ENCODE data around the gene MED14. TPM values are rescaled to one million over a fixed set of nuclear protein-coding genes. Genes with fewer than 3 reads are reported as not detected.
A peak's percentile ranks its signal among the peaks of the same experiment; 100 is the strongest.

Gene MED14
- total RNA-seq, 2 donors from 2014 or later = 34.1 to 48.2 TPM

DNA sequence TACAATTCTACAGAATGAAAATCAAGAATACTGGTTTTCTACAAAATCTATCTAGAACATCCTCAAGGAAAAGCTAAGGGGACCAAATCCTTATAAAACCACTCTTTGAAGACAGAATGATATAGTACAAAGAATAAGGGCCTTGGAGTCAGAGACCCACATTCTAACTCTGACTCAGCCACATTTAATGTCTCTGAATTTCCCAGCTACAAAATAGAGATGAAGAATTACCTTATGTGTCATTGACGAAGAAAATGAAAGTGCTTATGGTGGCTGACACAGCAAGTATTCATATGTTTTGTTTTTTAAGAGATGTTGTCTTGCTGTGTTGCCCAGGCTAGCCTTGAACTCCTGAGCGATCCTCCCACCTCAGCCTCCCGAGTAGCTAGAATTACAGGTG is 52.1 kb downstream of the MED14 start:
- Mint-ChIP-seq H3K27me3 (no peaks in the 10 kb centered on the region), H3K4me1 (ENCODE audit: low read depth in 2 of 2) (peaks cover 10 to 11% of the 10 kb centered on the region in 2 donors), H3K9me3 (no peaks in the 10 kb centered on the region), H3K27ac (no peak overlapping the region), H3K36me3 (peaks cover 14% of the 10 kb centered on the region), H3K4me3 (no peak overlapping the region)
- DNase-seq (ENCODE audit: low spot score) (no peak), ATAC-seq (no peak)

GRCh38 chrX:40671126-40671525 is 64.2 kb downstream of the MED14 start:
- peaks cover 19% of the 10 kb centered on the region for H3K36me3 Mint-ChIP-seq
- H3K4me1 Mint-ChIP-seq (ENCODE audit: low read depth in 2 of 2) = no peaks in the 10 kb centered on the region
- ATAC-seq = no peak
- H3K9me3 Mint-ChIP-seq = no peaks in the 10 kb centered on the region
- DNase-seq (ENCODE audit: low spot score) = no peak
- H3K27ac Mint-ChIP-seq = no peak overlapping the region
- no peaks in the 10 kb centered on the region for H3K27me3 Mint-ChIP-seq
- no peak overlapping the region for H3K4me3 Mint-ChIP-seq

DNA sequence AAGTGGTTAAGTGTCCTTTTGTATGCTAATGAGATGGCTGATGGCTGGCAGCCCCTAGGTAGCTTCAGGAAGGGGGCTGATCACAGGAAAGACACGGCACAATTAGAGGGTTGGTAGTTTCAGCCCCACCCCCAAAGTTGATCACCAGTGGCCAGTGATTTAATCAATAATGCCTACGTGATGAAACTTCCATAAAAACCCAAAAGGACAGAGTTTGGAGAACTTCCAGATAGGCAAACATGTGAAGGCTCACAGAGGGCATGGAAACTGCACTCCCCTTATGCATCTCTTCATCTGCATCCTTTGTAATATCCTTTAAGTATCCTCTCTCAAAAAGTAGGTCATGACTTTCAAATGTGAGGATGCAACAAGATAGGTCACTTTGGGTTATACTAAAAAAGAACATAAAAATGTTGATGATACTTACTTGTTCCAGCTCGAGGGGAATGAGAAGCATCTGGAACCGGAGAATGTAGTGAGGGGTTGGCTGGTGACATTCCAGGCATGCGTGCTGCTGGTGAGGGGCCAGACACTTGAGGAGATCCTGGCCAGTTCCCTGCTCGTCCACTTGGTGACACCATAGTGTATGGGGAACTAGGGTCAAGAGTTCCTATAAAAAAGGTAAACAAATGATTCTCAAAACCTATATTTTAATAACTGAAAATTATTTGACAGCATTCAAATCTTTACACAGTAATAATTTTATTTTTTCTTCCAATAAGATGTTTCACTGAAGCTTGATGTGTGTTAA is 71.3 kb downstream of the MED14 start:
- H3K4me3 Mint-ChIP-seq = no peak overlapping the region

DNA sequence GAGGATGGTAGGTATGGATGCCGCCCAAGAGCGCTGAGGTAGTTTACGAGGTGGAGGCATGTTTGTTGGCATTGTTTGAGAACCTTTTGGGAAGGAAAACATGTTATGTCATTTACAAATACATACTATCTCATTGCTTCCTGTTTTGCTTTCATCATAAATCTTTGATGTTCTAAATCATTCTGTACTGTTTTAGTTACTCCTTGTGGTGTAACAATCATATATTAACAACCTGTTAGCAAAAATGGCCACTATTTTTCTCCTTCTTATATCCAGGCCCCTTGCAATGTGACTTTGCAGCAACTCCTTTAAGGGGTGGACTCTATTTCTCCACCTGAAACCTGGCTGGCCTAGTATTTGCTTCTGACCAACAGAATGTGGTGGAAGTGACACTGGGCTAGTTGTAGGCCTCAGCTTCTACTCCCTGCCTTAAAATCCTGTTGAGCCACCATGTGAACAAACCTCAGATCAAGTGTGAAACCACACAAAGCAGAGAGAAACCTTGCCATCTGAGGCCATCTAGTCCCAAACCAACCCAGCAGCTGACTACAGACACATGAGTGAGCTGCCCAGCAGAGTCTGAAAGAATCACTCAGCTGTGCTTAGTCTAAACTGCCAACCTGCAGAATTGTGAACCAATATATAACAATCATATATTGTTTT is 72.1 kb downstream of the MED14 start:
- peak overlapping the region; percentile 35 to 65 for H3K27ac Mint-ChIP-seq
- no peaks in the 10 kb centered on the region for H3K27me3 Mint-ChIP-seq
- ATAC-seq (peak; percentile 83 to 90), DNase-seq (ENCODE audit: low spot score) (peak; percentile 68)
- H3K9me3 Mint-ChIP-seq = no peaks in the 10 kb centered on the region
- H3K4me1 Mint-ChIP-seq (ENCODE audit: low read depth in 2 of 2) = peaks cover 10 to 19% of the 10 kb centered on the region in 2 donors
- peaks cover 24% of the 10 kb centered on the region for H3K36me3 Mint-ChIP-seq
- H3K4me3 Mint-ChIP-seq = no peak overlapping the region

More for the DNA sequence above, 71.3 kb downstream of the MED14 start:
- peaks cover 10 to 19% of the 10 kb centered on the region in 2 donors for H3K4me1 Mint-ChIP-seq (ENCODE audit: low read depth in 2 of 2)
- no peaks in the 10 kb centered on the region for H3K9me3 Mint-ChIP-seq
- H3K27me3 Mint-ChIP-seq = no peaks in the 10 kb centered on the region
- ATAC-seq = no peak
- peaks cover 24% of the 10 kb centered on the region for H3K36me3 Mint-ChIP-seq
- peak overlapping the region; percentile 18 to 65 for H3K27ac Mint-ChIP-seq
- no peak for DNase-seq (ENCODE audit: low spot score)

DNA sequence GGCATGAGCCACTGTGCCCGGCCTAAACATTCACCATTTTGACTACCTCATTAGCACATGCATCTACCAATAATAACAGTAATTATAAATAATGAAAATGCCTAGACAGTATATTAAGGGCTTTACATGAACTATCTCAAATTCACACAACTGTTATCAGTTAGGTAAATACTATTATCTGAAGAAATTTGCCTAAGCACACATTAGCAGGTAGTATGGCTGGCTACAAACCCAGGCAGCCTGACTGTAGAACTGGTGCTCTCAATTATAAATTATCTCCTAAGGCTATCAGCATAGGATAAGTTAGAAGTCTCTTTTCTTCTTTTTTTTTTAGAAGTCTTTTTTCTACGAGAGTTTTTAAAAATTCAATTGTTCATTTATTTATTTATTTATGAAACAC is 73.9 kb downstream of the MED14 start:
- Mint-ChIP-seq H3K4me1 (ENCODE audit: low read depth in 2 of 2) (peaks cover 10 to 19% of the 10 kb centered on the region in 2 donors), H3K9me3 (no peaks in the 10 kb centered on the region), H3K27me3 (no peaks in the 10 kb centered on the region), H3K36me3 (peaks cover 14% of the 10 kb centered on the region), H3K4me3 (no peak overlapping the region), H3K27ac (no peak overlapping the region)
- DNase-seq (ENCODE audit: low spot score) = no peak
- no peak for ATAC-seq

- H3K36me3 Mint-ChIP-seq = peaks cover 8% of the 10 kb centered on the region
- ATAC-seq = no peak
- H3K4me3 Mint-ChIP-seq = no peak overlapping the region
- DNase-seq (ENCODE audit: low spot score) = no peak
- no peak overlapping the region for H3K27ac Mint-ChIP-seq
- peaks cover 10 to 19% of the 10 kb centered on the region in 2 donors for H3K4me1 Mint-ChIP-seq (ENCODE audit: low read depth in 2 of 2)
- no peaks in the 10 kb centered on the region for H3K27me3 Mint-ChIP-seq
- no peaks in the 10 kb centered on the region for H3K9me3 Mint-ChIP-seq
These were observed 75.0 kb downstream of the MED14 start for GRCh38 chrX:40660381-40660780.

GRCh38 chrX:40653535-40653934 is 81.8 kb downstream of the MED14 start:
- Mint-ChIP-seq H3K4me3 (no peak overlapping the region), H3K9me3 (no peaks in the 10 kb centered on the region), H3K4me1 (ENCODE audit: low read depth in 2 of 2) (peaks cover 0 to 3% of the 10 kb centered on the region in 2 donors), H3K27ac (no peak overlapping the region), H3K36me3 (peaks cover 17% of the 10 kb centered on the region), H3K27me3 (no peaks in the 10 kb centered on the region)
- DNase-seq (ENCODE audit: low spot score) (no peak), ATAC-seq (no peak)

- peaks cover 0 to 5% of the 10 kb centered on the region in 2 donors for H3K4me1 Mint-ChIP-seq (ENCODE audit: low read depth in 2 of 2)
- no peaks in the 10 kb centered on the region for H3K9me3 Mint-ChIP-seq
- DNase-seq (ENCODE audit: low spot score) (no peak), ATAC-seq (no peak)
- no peak overlapping the region for H3K27ac Mint-ChIP-seq
- no peak overlapping the region for H3K4me3 Mint-ChIP-seq
- H3K27me3 Mint-ChIP-seq = no peaks in the 10 kb centered on the region
- peaks cover 17% of the 10 kb centered on the region for H3K36me3 Mint-ChIP-seq
These were observed 82.7 kb downstream of the MED14 start for GRCh38 chrX:40652664-40653063.

DNA sequence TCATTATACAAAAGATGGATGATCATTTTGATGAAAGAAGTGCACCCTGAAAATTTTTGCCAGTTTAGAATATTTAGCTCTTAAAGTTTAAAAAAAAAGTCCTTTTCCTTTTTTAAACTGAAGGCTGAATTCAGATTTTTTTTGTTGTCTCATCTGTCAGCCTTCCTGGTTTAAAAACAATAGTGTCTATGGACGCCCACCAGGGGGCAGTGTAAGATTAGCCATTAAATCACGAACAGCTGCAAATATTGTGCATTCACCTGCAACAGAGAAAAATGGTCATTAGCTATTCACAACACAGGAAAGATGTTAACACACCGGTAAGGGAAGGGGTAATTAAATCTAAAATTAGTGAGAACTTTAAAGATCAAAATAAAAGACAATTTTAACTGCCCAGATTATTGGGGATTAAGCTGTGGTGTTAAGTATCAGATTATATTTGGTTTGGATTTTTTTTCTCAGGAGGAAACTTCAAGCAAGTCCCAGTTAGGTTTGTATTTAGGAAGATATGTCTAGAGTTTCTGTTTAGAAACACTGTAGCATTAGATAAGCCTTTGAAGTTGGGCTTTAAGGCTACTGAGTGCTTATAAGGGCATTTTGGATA is 83.6 kb downstream of the MED14 start:
- H3K4me1 Mint-ChIP-seq (ENCODE audit: low read depth in 2 of 2) = peaks cover under 1 to 8% of the 10 kb centered on the region in 2 donors

DNA sequence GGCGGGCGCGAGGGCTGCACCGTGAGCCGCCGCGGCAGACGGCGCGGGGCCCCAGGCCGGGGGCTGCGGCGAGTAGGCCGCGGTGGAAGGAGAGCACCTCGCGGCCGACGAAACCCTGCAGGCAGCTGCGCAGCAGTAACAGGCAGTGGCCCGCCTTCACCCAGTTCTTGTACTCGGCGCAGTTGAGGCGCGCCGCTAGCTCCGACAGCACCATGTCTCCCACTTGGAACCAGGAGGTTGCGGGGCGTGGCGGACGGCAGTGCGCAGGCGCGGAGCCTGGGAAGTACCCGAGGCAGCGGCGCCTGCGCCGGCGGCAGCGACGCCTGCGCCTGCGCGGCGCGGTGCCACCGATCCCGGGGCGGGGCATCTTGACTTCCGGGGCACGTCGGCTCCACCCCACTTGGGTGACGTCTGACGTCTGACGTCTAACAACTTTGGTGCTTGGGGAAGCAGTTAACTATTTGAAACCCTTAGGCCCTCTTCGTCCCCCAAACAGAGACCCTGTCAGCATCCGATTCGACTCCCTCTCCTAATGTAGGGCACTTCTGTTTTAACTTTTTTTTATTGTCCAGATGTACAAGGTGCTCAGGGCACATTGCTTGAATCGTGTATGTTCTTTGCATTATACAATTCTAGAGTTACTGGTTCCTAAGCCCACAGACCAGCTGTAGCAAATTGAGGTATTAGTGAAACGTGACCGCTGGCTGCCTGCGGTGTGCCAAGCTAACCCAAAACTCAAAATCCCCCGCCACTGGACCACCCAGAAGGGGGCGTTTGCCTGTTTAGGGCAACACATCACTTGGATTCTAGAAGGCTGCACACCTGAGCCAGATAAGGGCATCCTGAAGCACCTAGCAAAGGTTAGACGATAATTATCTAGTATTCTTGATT is 87.8 kb downstream of the MED14 start, which contains the start of gene CXorf38:
CXorf38 (minus strand) TSS at position 255 of the 891 bp plus-strand sequence; CDS start at position 214, 41 bp downstream.
- ATAC-seq = peak; percentile 86 to 92
- H3K4me1 Mint-ChIP-seq (ENCODE audit: low read depth in 2 of 2) = peaks cover 26 to 30% of the 10 kb centered on the region in 2 donors

More for the DNA sequence above, 83.6 kb downstream of the MED14 start:
- ATAC-seq (no peak), DNase-seq (ENCODE audit: low spot score) (peak; percentile 81)
- Mint-ChIP-seq H3K9me3 (no peaks in the 10 kb centered on the region), H3K27ac (no peak overlapping the region), H3K27me3 (no peaks in the 10 kb centered on the region), H3K36me3 (peaks cover 19% of the 10 kb centered on the region), H3K4me3 (no peak overlapping the region)

DNA sequence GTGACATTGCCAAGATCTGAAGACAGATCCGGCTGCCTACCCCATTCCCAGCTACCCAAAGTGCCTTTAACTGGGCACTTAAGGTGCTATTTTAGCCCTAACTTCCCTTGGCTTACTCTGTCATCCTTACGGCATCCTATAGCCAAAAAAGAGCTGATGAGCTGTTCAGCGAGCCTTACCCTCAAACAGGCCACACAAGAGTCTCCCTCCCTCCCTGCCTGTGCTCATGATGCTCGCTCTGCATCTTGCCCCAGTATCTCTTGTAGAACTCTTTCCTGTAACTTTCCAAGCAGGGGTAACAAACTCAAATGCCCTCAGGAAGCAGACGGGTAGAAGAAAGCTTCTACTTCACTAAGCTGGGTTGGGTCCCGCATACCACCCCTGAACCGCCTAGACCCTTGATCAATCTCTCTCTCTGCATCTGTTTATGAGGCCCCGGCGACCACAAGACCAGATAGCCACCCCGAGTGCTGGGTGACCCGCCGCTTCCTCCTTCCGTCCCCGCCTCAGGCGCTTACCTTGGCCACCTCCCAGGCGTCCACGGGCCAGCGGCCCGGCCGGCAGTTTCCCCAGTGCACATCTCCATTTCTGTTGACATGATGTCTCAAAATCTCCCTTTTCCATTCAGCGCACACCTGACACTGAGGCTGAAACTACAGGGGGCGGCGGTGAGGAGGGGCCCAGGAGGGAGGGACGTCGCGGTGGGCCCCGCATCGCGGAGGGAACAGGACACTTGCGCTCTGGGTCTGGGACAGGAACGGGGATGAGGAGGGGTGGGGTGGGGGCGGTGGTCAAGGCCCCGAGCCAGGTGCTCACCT is 88.6 kb downstream of the MED14 start:
- Mint-ChIP-seq H3K27me3 (no peaks in the 10 kb centered on the region), H3K36me3 (peaks cover 29% of the 10 kb centered on the region), H3K9me3 (no peaks in the 10 kb centered on the region), H3K4me1 (ENCODE audit: low read depth in 2 of 2) (peaks cover 34 to 37% of the 10 kb centered on the region in 2 donors), H3K27ac (peak overlapping the region; percentile 96 to 97), H3K4me3 (peak overlapping the region; percentile 90)
- DNase-seq (ENCODE audit: low spot score) = no peak
- peak; percentile 59 to 69 for ATAC-seq

More for the DNA sequence above, 87.8 kb downstream of the MED14 start, which contains the start of gene CXorf38:
- H3K36me3 Mint-ChIP-seq = peaks cover 21% of the 10 kb centered on the region
- H3K27ac Mint-ChIP-seq = peak within 1 kb of the TSS; percentile 96 to 97
- H3K4me3 Mint-ChIP-seq = peak within 1 kb of the TSS; percentile 90
- no peaks in the 10 kb centered on the region for H3K27me3 Mint-ChIP-seq
- H3K9me3 Mint-ChIP-seq = no peaks in the 10 kb centered on the region
- peak; percentile 95 for DNase-seq (ENCODE audit: low spot score)

DNA sequence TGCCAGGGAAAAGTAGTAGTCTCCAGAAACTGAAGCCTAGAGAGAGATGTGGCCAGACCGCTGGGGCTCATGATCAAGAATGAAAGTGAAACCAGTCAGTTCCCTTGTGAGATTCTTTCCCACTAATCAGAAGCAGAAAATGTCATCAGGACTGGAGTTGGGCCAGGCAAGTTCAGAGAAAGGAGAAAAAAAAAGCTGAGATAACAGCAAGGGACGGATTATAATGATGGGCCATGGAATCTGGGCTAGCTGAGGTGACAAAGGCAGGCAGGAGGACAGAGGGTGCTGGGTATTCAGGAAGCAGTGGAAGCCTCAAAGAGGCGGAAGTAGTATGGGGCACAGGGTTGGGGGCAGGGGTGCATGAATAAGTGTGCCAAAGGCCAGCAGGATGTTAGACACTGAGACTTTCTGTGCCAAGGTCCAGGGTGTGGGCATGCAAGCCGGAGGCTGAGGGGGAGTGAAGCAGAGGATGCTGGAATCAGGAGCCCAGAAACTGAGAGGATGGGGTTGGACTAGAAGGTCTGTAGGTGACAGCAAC is 90.5 kb downstream of the MED14 start:
- H3K27ac Mint-ChIP-seq = peak overlapping the region; percentile 91 to 94

More for the DNA sequence above, 90.5 kb downstream of the MED14 start:
- DNase-seq (ENCODE audit: low spot score) (peak; percentile 72), ATAC-seq (peak; percentile 66 to 74)
- H3K9me3 Mint-ChIP-seq = no peaks in the 10 kb centered on the region
- H3K4me3 Mint-ChIP-seq = peak overlapping the region; percentile 95
- peaks cover 35 to 37% of the 10 kb centered on the region in 2 donors for H3K4me1 Mint-ChIP-seq (ENCODE audit: low read depth in 2 of 2)
- no peaks in the 10 kb centered on the region for H3K27me3 Mint-ChIP-seq
- H3K36me3 Mint-ChIP-seq = peaks cover 26% of the 10 kb centered on the region

Data from natural killer cell treated with Interleukin-12 subunit alpha and Interleukin-12 subunit beta and Interleukin-15 and Interleukin-18, amount 100 ng/mL, for 72 hours (primary cell).